ENCODE data around the gene LRTM2.

Gene LRTM2

GRCh38 chr12:1830981-1831963, 10.9 kb downstream of the LRTM2 start:
- no peak for DNase-seq

GRCh38 chr12:1832801-1833595, 12.6 kb downstream of the LRTM2 start:
- DNase-seq: no peak

- no peak for DNase-seq
These were observed 13.2 kb downstream of the LRTM2 start for GRCh38 chr12:1833596-1834028.

- DNase-seq: no peak
These were observed 14.0 kb downstream of the LRTM2 start for GRCh38 chr12:1834186-1834925.

- no peak for DNase-seq
These were observed 15.1 kb downstream of the LRTM2 start for GRCh38 chr12:1835211-1836131.

GRCh38 chr12:1836241-1836803, 16.0 kb downstream of the LRTM2 start:
- DNase-seq: no peak

GRCh38 chr12:1836854-1837421, 16.6 kb downstream of the LRTM2 start:
- no peak for DNase-seq

GRCh38 chr12:1837541-1838204, 17.3 kb downstream of the LRTM2 start:
- no peak for DNase-seq

- no peak for DNase-seq
These were observed 18.0 kb downstream of the LRTM2 start for GRCh38 chr12:1838205-1838993.

GRCh38 chr12:1838994-1839365, 18.6 kb downstream of the LRTM2 start:
- DNase-seq: no peak

GRCh38 chr12:1839464-1839863, 19.1 kb downstream of the LRTM2 start:
- DNase-seq: no peak

GRCh38 chr12:1839956-1840951, 19.9 kb downstream of the LRTM2 start:
- no peak for DNase-seq

GRCh38 chr12:1840981-1841425, 20.6 kb downstream of the LRTM2 start:
- no peak for DNase-seq

GRCh38 chr12:1841586-1842182, 21.3 kb downstream of the LRTM2 start:
- no peak for DNase-seq

- no peak for DNase-seq
These were observed 22.0 kb downstream of the LRTM2 start for GRCh38 chr12:1842183-1842904.

- no peak for DNase-seq
These were observed 22.7 kb downstream of the LRTM2 start for GRCh38 chr12:1842905-1843640.

- no peak for DNase-seq
These were observed 23.3 kb downstream of the LRTM2 start for GRCh38 chr12:1843641-1844005.

All from NCI-H2107 (cell line).